Stimulated activated CD8-positive, alpha-beta memory T cell treated with anti-CD3 and anti-CD28 coated beads, Interleukin-4, amount 100 ng/mL, for 4 hours (primary cell): ENCODE measurements around the gene SOX8.
"Not testable (repeated sequence)": the region's sequence is repeated elsewhere in the genome, so short reads cannot be mapped to it uniquely, and the experiment has no call there.

ENCODE experiments used
- DNase-seq, 2 donors: peaks; one replicate each; pipeline ENCODE4 v3.0.0-alpha.2; 2020; ENCODE audit warnings: low read depth in 2 of 2, low spot score in 1 of 2

SOX8 gene

DNA sequence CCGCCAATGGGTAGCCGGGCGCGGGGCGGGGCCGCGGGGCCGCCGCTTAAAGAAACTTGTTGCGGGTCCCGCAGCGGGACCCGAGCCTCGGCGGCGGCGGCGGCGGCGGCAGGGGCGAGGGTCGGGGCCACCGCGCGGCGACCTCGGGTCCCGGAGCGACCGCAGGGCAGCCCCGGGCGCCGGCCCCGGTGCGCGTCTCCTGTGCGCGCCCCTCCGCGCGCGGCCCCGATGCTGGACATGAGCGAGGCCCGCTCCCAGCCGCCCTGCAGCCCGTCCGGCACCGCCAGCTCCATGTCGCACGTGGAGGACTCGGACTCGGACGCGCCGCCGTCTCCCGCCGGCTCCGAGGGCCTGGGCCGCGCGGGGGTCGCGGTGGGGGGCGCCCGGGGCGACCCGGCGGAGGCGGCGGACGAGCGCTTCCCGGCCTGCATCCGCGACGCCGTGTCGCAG is at the start of gene SOX8:
Gene SOX8, plus strand, starts transcription at position 76 of the 450 bp plus-strand sequence. Its CDS starts 153 bp downstream, at position 229.
- DNase-seq = no peak

DNA sequence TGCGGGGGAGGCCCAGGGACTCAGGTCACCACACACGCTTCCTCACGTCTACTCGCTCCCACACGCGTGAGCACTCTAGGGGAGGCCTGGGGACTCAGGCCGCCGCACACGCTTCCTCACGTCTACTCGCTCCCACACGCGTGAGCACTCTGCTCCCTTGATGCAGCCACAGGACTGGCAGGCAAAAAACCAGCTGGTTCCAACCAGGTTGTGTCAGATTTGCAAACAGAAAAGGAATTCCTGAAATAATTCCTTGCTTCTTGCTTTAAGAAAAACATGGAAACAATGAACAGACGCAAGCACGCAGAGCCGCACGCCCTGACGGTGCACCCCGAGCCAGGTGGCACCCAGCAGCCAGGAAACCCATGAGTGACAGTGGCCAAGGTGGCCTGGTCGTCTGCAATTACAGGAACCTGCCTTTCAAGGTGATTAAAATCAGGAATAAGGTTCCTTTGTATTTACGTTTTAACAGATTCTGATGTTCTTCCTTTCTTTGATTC is 48.7 kb upstream of the SOX8 start:
- DNase-seq = no peak

DNA sequence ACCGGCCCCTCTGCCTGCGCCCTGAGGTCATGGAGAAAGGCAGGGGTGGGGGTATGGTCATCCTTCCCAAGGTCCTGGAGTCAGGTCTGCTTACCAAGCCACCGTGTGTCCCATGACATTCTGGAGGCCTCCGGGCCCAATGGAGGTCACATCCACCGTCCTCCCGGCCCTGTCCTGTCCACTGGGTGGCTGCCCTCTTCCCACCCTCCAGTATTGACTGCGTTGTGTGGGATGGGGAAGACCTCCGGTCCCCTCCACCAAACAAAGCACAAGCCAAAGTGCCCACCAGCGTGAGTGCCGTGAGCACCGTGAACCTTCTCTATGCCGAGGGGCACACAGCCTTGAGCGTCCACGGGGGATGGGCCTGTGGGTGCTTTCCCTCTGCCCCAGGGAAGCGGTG is 48.0 kb upstream of the SOX8 start:
- no peak for DNase-seq

DNA sequence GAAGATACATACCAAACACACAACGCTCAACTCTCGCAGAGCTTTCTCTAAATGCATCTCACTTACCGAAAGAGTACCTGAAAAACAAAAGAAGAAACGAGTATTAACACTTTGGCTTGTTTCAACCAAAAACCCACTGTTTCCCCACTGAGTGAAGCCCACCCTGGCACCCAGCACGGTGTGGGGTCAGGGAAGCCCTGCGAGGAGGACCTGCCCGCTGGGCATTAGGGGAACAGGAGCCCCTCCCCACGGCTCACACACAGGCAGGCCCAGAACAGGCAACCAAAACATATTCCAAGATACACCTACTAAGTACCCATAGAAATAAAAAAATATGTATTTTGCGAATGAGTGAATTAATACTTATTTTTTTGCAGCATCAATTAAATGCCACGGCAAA is 47.4 kb upstream of the SOX8 start:
- DNase-seq = no peak

DNA sequence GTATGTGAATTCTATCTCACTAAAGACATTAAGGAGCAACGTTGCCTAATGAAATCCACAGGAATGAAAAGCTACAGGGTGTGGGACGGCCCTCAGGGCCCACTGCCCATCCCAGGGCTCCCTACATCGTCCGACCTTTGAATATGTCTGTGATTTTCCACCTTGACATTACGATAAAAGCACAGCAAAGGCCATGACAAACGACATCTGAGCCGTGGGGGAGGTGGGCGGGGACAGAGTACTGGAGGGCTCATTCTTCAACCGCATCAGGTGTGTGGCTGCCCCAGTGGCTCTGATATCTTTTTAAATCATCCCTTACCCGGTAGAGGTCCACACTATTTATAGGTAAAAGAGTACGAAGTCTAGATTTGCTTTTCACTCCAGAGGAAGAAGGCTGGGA is 45.9 kb upstream of the SOX8 start:
- DNase-seq = no peak

DNA sequence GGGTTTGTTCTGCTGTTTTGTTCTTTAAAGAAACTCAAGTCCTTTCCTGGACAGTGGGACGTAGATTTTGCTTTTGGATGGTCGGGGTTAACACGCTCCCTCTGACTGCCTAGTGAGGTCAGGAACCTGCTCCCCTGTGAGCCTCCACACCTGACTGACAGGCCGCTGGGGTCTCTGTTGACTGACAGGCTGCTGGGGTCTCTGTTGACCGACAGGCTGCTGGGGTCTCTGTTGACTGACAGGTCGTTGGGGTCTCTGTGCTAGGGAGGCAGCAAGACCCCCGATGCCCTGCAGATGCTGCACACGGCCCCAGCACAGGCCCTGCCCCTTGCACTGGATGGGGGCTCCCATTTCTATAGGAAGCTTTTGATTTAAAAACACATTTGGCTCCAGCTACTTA is 44.3 kb upstream of the SOX8 start:
- DNase-seq = no peak

DNA sequence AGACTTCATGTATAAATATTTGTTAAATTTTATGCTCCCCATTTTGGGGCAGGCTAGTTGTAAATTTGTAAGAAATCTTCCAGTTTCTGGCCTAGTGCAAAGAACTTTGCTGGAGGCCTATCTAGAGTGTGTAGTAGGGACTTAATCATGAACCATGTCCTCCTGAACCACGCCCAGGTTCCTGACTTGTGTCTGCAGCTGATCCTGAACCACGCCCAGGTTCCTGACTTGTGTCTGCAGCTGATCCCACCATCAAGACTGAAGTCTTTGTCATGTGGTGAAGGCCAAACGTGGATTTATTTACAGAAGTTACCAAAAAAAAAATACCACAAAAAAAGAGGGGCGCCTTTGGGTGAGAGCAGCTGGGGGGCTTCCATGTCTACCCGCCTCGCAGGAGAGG is 43.8 kb upstream of the SOX8 start:
- DNase-seq = no peak

DNA sequence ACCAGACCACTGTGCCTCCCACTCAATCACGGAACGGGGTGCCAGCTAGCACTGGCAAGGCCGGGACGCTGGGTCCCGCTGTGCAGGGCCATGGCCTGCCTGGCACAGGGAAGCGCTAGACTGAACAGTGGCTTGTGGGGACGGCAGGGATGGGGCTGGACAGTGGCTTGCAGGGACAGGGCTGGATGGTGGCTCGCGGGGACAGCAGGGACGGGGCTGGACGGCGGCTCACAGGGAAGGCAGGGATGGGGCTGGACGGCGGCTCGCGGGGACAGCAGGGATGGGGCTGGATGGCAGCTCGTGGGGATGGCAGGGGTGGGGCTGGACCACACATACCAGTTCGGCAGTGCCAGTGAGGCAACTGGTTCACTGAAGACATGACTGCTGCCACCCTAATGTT is 43.4 kb upstream of the SOX8 start:
- DNase-seq = no peak

DNA sequence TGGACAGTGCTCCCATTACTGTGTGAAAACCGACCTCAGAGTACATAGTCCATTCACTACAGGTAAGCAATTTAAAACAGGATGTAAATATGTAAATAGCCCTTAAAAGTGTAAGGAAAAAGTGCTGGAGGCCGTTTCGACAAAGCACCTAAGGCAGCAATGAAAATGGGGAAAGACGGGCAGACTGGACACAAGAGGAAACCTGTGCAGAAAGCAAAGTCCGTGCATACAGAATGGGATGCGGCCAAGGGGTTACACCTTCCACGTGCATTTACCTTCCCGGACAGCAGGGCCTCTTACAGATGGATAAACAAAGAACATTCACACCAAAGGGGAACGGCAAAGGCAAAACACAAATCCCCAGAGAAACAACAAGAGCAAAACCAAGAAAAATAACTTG is 42.8 kb upstream of the SOX8 start:
- DNase-seq = no peak

DNA sequence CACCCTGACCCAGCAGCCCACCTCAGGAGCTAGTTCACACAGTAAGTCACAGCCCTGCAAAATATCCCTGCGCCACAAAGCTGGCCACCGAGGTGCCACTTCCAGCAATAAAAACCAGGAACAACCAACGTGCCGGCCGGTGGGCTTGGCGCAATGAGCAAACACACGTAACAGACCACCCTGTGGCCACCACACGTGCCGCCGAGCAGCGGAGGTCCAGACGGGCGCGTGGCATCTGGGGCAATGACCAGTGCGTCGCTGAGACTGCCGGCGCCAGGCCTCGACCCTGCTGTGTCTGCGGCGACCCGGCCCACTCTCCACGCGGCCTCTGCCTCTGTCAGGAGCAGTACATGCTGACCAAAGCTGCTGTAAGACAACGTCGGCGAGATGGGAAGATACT is 42.3 kb upstream of the SOX8 start:
- DNase-seq = no peak

DNA sequence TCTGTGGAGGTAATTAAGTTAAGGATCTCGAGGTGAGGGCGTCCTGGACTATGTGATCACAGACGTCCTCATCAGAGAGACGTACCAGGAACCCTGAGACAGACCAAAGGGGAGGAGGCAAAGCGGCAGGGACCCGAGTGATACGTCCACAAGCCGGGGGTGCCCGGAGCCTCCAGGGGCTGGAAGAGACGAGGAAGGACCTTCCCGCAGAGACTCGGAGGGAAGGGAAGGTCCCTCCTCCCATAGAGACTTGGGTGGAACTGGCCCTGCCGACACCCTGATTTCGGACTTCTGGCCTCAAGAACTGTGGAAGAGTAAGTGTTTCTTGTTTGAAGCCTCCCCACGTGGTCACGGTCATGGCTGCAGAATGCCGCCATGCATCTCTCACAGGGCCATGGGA is 41.6 kb upstream of the SOX8 start:
- DNase-seq = no peak

DNA sequence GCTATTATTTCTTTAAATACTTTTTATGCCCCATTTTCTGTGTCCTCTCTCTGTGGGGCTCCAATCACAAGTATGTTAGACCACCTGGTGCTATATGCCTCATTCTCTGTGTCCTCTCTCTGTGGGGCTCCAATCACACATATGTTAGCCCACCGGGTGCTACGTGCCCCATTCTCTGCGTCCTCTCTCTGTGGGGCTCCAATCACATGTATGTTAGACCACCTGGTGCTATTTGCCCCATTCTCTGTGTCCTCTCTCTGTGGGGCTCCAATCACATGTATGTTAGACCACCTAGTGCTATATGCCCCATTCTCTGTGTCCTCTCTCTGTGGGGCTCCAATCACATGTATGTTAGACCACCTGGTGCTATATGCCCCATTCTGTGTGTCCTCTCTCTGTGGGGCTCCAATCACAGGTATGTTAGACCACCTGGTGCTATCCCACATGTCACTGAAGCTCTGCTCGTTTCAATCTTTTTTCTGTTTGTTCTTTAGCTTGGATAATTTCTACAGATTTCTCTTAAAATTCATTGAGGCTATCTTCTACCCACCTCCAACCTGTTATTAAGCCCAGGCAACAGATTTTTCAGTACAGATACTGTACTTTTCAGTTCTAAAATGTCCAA is 39.0 kb upstream of the SOX8 start:
- DNase-seq = no peak

DNA sequence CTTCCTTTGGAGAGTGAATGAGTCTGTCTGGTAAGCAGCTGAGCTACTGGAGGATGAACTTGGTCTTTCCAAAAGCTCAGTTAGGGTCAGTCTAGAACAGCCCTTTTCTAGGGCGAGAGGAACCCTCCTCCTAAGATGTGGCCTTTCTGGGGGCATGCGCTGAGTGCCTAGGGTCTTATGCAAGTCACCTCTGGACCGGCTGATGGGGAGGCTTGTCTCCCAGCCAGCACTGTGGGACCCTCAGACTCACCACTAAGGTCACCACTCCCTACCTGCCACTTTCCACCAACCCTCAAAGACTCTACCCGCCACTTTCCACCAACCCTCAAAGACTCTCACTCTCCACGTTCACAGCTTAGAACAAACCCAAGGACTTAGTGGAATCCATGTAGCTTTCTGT is 37.6 kb upstream of the SOX8 start:
- DNase-seq = no peak

DNA sequence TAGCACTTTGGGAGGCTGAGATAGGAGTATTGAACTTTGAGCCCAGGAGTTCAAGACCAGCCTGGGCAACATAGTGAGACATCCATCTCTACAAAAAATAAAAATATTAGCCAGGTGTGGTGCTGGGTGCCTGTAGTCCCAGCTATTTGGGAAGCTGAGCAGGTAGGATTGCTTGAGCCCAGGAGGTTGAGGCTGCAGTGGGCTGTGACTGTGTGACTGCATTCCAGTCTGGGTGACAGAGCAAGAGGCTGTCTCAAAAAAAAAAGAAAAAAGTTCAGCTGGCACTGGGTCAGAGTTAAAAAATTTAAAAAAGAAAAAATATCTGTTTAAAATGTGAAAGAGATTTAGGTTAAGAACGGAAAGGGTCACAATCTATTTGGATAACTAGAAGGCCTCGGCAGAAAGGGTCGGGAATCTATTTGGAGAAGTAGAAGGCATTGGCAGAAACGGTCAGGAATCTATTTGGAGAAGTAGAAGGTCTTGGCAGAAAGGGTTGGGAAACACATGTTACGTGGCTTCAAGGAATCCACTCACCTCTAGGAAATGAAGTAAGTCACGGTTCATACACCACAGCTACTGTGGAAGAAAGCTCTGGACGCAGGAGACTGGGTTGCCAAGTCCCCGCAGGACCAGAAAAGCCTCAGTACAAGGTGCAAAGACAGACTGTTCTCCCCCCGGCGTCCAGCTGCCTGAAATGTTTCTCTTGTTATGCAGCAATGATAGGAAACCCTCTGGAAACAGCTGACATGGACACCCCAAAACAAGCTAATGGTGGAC is 36.1 kb upstream of the SOX8 start:
- no peak for DNase-seq

DNA sequence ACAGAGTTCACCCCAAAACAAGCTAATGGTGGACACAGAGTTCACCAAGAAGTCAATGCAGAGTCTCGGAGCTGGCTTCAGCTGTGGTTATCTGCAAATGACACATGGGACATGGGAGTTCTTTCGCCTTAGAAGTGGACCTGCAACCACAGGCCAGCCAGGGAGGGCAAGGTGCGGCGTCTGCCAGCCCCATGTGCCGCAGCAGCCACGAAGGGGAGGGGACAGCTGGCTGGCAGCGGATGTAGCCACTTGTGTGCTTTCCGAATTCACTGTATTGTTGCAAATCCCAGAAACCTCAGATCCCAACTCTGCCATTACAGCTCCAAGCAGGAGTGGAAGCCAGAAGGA is 35.5 kb upstream of the SOX8 start:
- no peak for DNase-seq

DNA sequence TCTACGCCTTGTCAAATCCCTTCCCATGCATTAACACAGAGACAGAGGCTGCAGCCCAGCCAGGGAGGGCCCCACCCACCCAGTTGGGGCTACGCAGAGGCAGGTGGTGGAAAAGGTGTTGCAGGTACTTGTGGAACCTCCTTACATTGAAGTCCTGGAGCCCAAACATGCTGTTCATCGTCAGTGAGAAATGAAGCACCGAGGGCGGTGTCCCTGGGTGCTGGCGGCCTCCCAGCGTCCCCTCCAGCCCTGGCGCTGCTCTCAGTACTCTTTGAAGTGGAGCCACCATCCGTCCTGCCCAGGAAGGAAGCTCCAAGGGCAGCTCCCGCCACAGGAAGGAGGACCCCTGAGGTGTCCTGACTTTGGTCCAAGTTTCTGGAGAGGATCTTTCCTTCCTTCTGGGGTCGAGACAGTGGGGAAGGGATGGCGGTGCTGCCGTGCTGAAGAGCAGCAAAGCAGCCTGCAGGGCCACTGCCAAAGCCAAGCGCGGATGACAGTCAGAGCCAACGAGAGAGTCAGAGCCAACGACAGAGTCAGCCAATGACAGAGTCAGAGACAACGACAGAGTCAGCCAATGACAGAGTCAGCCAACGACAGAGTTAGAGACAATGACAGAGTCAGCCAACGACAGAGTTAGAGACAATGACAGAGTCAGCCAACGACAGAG is 34.2 kb upstream of the SOX8 start:
- DNase-seq = no peak

DNA sequence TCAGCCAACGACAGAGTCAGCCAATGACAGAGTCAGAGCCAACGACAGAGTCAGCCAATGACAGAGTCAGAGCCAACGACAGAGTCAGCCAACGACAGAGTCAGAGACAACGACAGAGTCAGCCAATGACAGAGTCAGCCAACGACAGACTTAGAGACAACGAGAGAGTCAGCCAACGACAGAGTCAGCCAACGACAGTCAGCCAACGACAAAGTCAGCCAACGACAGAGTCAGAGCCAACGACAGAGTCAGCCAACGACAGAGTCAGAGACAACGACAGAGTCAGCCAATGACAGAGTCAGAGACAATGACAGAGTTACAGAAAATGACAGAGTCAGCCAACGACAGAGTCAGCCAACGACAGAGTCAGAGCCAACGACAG is 33.7 kb upstream of the SOX8 start:
- DNase-seq = not testable (repeated sequence)

DNA sequence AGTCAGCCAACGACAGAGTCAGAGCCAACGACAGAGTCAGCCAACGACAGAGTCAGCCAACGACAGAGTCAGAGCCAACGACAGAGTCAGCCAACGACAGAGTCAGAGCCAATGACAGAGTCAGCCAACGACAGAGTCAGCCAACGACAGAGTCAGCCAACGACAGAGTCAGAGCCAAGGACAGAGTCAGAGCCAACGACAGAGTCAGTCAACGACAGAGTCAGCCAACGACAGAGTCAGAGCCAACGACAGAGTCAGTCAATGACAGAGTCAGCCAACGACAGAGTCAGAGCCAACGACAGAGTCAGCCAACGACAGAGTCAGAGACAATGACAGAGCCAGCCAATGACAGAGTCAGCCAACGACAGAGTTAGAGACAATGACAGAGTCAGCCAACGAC is 32.8 kb upstream of the SOX8 start:
- not testable (repeated sequence) for DNase-seq

DNA sequence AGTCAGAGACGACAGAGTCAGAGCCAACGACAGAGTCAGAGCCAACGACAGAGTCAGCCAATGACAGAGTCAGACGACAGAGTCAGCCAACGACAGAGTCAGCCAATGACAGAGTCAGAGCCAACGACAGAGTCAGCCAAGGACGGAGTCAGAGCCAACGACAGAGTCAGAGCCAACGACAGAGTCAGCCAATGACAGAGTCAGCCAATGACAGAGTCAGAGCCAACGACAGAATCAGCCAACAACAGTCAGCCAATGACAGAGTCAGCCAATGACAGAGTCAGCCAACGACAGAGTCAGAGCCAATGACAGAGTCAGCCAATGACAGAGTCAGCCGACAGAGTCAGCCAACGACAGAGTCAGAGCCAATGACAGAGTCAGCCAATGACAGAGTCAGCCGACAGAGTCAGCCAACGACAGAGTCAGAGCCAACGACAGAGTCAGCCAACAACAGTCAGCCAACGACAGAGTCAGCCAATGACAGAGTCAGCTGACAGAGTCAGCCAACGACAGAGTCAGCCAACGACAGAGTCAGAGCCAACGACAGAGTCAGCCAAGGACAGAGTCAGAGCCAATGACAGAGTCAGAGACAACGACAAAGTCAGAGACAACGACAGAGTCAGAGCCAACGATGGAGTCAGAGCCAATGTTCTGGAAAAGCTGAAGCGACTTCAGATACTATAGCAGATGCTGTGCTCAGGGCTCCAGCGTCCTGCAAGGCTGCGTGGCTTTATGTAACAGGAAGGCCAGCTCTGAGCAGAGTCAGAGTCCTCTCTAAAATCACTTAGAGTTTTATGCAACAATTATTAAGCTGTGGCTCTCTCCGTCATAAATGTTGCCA is 30.6 kb upstream of the SOX8 start:
- DNase-seq = not testable (repeated sequence)

DNA sequence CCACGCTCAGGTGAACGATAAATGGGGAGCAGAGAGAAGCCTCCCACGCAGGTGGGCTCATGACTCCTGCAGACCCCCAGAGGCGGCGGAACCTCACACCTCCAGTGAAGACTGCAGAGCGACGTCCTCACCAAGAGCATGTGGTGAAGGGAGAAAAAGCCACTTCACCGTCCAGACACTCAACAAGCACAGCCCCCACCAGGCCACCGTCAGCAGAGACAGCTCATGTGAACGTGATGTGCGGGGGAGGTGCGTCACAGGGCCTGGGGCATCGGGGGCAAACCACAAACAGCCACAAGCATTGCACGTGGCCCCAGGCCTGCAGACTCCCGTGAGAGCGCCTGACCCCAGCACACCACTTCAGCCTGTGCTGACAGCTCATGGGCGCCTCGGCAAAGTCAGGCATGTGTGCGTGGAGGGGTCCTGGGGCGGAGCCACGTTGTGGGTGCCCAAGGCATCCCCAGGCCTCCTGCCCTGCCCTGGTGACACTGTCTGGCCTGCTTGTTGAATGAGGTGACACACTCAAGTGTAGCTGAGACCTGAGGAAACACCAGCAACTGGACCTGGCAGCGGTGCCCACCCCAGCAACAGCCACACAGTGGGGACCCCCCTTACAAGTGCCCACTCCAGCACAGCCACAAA is 29.8 kb upstream of the SOX8 start:
- DNase-seq = no peak

DNA sequence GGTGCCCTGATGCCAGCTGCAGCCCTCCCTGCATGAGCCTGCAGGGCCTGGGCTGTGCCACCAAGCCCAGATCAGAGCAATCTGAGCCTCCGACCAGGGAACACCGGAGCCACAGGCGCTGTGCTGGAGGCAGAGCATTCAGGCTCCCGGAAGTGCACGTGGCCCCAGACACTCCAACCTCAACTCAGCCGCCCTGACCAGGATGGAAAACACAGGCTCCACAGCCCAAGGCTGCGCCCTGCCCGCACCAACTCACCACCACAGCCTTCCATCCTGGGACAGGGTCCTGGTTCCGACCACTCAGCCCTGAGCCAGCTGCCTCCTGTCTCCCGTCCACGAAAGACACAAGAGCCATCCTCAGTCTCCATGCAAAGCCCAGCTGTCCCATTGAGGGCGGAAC is 29.2 kb upstream of the SOX8 start:
- no peak for DNase-seq
